ENCODE measurements around the gene LRMDA.

DNA sequence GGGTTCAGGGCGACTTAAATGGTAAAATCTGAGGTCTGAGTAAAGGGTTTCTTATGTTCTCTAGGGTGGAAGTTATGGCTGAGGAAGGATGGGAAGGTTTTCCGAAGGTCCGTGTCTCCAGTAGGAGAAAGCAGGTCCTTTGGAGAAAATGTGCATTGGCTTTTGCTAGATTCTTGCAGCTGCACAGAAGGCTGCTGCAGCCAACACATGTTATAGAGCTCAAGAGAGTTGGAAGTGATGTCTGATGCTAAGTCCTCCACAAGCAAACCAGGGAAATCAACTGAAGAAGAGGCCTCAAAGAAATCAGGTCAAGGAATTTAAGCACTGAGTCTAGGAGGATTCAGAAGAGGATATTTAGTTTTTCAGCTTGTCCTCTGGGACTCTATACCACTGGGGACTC is 404.6 kb downstream of the LRMDA start:
- no peak for TF ChIP-seq CTCF (IDR thresholded peaks at IDR 0.05)
- no peak for TF ChIP-seq POLR2A (IDR thresholded peaks at IDR 0.05)
- no peak for TF ChIP-seq POLR2AphosphoS5 (IDR thresholded peaks at IDR 0.05)
